ENCODE measurements around the gene GPHN.

The GPHN gene

GRCh38 chr14:66842911-66843512 is 335.1 kb downstream of the GPHN start:
- TF ChIP-seq CTCF (IDR thresholded peaks at IDR 0.05): no peak
- Histone ChIP-seq H3K27me3 (no peaks in the 10 kb centered on the region), H3K4me1 (no peaks in the 10 kb centered on the region), H3K4me3 (no peak overlapping the region), H3K27ac (no peak overlapping the region), H3K36me3 (no peaks in the 10 kb centered on the region), H3K9me3 (no peaks in the 10 kb centered on the region)
- intact Hi-C loops (cut with DNase I; ENCODE audit: low total_unique reads): no loop called here
- no peak for DNase-seq

- H3K9me3 ChIP-seq: no peaks in the 10 kb centered on the region
- intact Hi-C loops (cut with DNase I; ENCODE audit: low total_unique reads): no loop called here
- H3K4me1 ChIP-seq: no peaks in the 10 kb centered on the region
- no peak for TF ChIP-seq CTCF (IDR thresholded peaks at IDR 0.05)
- no peak for DNase-seq
- H3K4me3 ChIP-seq: no peak overlapping the region
- H3K27me3 ChIP-seq: no peaks in the 10 kb centered on the region
- H3K36me3 ChIP-seq: no peaks in the 10 kb centered on the region
- H3K27ac ChIP-seq: no peak overlapping the region
Observed at GRCh38 chr14:66850258-66850888, 342.4 kb downstream of the GPHN start.

- intact Hi-C loops (cut with DNase I; ENCODE audit: low total_unique reads): no loop called here
- Histone ChIP-seq H3K27me3 (no peaks in the 10 kb centered on the region), H3K9me3 (no peaks in the 10 kb centered on the region), H3K36me3 (no peaks in the 10 kb centered on the region), H3K4me3 (no peak overlapping the region), H3K27ac (no peak overlapping the region), H3K4me1 (no peaks in the 10 kb centered on the region)
- no peak for TF ChIP-seq CTCF (IDR thresholded peaks at IDR 0.05)
- DNase-seq: no peak
Observed at GRCh38 chr14:66853311-66853710, 345.4 kb downstream of the GPHN start.

GRCh38 chr14:66857867-66858266 is 349.9 kb downstream of the GPHN start:
- Histone ChIP-seq H3K4me3 (no peak overlapping the region), H3K9me3 (peaks cover 0 to 6% (median 0%) of the 10 kb centered on the region in 3 donors), H3K4me1 (no peaks in the 10 kb centered on the region), H3K27ac (no peak overlapping the region), H3K36me3 (no peaks in the 10 kb centered on the region), H3K27me3 (no peaks in the 10 kb centered on the region)
- no peak for DNase-seq
- intact Hi-C loops (cut with DNase I; ENCODE audit: low total_unique reads): no loop called here
- TF ChIP-seq CTCF (IDR thresholded peaks at IDR 0.05): no peak

- intact Hi-C loops (cut with DNase I; ENCODE audit: low total_unique reads): no loop called here
- DNase-seq: no peak
- Histone ChIP-seq H3K9me3 (peaks cover 0 to 6% (median 0%) of the 10 kb centered on the region in 3 donors), H3K27me3 (no peaks in the 10 kb centered on the region), H3K27ac (no peak overlapping the region), H3K4me3 (no peak overlapping the region), H3K36me3 (no peaks in the 10 kb centered on the region), H3K4me1 (no peaks in the 10 kb centered on the region)
- TF ChIP-seq CTCF (IDR thresholded peaks at IDR 0.05): no peak
Observed at GRCh38 chr14:66859063-66859671, 351.2 kb downstream of the GPHN start.
